NCI-H774 (cell line): ENCODE results near the gene COL27A1.

Source experiments
- DNase-seq: peaks from one replicate; lab custom pipeline; 2025; lab: John Stamatoyannopoulos, UW

Gene COL27A1

DNA sequence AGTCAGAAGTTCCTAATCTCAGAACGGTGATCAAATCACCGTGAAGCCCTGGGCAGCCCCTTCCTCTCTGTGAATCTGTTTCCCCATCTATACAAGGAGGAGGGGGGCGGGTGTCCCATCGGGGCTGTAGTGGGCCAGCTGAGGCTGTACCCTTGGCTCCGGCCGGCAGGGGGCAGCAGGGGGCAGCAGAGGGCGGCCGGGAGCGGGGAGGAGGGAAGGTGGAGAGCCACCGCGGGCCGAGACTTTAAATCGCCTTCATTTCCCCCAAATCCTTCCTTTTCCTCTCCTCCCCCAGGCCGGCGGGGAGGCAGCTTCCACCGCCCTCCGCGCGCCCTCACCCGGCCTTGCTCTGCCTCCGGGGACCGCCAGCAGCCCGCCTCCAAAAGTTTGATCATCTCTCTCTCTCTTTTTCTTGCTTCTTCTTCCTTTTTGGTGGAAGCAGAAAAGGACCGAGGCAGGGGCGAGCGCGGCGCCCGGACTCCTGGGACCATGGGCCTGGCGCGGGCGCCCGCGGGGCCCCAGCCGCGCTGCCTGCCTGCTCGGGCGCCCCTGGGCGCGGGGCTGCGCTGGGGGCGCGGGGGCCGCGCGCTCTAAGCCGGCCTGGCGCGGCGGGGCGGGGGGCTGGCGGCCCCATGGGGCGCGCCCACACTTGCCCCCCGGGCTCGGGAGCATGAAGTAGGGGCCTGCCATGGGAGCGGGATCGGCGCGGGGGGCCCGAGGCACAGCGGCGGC is at the start of gene COL27A1:
COL27A1 (plus strand) TSS at position 275 of the 732 bp plus-strand sequence; CDS start at position 689, 414 bp downstream.
- DNase-seq, result no peak

DNA sequence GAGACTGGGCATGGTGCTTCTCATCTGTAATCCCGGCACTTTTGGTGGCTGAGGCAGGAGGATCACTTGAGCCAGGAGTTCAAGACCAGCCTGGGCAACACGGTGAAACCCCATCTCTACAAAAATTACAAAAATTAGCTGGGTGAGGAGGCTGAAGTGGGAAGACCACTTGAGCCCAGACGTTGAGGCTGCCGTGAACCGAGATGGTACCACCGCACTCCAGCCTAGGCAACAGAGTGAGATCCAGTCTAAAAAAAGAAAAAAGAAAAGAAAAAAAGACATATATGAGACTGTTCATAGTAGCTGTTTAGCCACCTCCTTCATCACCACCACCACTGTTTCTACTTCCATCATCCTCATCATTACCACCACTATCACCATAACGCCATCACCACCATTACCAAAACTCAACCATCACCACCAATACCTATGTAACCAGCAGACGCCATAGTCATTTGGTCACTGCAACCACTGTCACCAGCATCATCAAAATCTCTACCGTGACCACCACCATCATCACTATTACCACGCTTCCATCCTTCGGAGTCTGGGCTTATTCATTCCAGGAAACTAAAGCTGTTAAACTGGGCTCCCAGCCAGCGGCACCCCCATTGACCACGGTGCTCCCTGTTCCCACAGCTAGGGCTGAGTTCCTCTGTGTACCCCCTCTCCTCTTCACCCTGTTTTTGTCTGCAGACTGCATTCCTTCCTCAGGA is 47.9 kb upstream of the COL27A1 start:
- no peak for DNase-seq

DNA sequence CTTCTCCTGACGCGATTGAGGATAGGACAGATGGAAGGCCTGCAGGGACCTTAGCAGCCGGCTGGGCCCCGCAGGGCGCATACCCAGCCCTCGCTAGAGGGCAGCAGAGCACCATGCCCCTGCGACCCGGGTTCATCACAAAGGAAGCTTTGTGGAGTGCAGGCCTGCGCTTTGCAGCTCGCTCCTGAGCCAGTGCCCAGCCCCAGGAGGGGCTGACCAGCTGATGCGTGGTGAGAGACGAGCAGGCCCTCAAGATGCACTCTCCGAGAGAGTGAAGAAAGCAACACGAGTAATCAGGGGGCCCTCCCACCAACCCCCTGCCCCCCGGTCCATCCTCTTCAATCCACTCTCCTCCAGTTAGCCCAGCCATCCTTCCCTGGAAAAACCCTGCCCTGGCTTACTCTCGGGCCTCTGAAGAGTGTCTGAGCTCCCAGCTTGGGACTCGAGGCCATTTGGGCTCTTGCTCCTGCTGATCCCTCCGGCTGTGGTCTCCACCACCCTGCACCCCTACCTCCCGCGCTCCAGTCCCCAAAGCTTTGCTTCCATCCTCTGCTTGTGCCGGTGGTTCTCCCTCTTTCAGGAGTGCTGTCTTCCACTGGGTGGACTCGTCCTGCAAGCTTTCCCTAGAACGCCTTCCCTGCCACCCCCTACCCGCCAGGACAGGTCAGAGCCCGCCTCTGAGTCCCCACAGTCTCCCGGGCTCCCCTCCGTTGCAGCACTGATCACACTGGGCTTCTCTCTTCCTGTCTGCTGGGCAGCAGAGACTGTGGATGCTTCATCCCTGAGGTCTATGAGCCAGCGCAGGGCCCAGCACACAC is 47.1 kb upstream of the COL27A1 start:
- peak; percentile 51 for DNase-seq

DNA sequence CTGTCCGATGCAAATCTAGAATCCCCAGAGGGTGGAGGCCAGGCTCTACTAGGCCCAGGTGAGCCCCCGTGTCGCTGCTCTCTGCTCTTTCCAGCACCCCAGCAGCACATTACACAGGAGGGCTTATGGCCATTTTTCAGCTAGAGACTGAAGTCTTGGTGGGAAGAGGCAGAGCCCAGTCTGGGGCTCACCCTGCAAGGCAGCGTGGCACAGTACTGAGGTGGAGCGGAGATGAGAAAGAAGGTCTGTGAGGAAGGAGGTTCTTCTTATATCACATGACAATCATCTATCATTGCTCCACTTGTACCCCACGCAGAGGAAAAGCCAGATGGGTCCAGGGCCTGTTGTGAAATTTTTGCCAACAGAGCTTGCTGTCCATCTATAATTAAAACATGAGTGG is 46.2 kb upstream of the COL27A1 start:
- DNase-seq, result no peak

DNA sequence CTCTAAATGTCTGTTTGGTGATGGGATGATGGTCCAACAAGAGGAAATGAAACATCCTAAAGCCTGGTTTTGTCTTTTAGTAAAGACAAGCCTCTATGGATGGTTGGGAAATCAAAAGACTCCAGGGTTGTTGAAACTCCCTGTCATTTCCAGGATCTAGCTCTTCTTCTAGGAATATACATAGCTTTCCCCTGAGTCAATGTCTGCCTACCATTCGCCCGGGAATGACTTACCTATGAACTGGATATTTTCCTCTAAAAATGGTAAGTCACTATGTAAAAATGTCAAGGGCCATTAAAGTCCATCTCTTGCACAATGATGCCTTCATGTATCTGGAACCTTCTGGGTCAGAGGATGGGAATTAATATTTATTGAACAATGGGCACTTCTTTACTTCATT is 45.2 kb upstream of the COL27A1 start:
- DNase-seq, result no peak

DNA sequence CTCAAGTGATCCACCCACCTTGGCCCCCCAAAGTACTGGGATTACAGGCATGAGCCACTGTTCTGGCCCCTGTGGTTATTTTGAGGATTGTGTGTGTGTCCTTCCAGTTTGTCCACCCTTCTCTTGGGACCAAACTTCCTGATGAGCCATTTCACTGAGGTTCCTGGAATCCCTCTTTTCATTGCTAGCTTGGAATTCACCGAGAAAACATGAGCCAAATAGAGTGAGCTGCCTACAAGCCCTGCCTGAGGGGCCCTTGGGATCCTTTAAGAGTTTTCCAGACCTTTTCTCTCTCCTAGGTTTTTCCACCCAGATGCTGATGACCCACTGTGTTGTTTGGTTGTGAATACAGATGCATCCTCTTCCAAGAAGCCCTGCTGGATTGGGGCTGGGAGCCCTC is 43.0 kb upstream of the COL27A1 start:
- DNase-seq, result no peak

DNA sequence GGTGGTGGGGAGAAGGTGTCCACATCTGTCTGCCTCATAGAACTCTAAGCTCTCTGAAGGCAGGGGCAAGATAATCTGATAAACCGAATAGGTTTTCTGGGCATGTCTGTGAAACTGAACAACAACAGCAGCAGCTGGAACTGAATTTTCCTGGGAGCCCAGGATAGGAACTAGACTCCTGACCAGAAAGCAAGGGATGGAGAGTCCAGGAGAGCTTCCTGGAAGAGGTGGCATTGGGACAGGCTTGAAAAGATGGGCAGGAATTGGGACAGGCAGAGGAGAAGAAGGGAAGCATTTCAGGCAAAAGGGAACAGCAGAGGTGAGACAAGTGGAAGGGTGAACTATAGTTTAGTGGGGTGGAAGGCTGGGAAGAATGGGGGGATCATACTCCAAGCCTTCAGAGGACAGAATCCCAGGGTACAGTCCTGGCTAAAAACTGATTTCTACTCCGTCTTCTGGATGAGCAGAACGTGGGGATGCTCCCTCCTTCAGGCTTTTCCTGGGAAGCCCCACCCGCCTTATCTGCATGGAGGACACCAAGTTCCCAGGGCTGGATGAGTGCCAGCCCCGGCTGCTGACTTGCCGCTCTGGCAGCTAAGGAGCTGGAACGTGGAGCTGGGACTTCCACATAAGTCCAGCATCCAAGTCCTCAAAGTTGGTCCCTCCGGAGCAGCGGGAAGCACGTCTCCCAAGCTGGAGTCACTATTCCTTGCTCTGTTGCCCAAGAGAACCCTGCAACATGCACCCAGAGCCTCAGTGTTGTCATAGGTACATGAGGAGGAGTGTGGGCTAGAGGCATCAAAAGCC is 42.4 kb upstream of the COL27A1 start:
- DNase-seq, result no peak

DNA sequence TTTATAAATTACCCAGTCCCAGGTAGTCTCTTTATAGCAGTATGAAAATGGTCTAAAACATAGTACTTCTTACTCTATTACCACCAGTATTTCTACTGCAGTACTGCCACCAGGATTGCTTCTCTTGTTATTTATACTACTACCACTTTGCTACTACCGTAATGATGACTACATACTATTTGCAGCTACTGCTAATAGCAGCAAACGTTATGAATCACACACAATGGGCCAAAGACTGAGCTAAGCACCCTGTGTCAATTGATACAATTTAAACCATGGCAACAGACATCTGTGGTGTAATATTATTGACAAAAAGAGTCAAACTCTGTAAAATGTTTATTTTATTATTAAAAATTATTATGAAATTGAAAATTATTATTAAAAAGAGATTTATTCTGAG is 41.0 kb upstream of the COL27A1 start:
- DNase-seq, result no peak

DNA sequence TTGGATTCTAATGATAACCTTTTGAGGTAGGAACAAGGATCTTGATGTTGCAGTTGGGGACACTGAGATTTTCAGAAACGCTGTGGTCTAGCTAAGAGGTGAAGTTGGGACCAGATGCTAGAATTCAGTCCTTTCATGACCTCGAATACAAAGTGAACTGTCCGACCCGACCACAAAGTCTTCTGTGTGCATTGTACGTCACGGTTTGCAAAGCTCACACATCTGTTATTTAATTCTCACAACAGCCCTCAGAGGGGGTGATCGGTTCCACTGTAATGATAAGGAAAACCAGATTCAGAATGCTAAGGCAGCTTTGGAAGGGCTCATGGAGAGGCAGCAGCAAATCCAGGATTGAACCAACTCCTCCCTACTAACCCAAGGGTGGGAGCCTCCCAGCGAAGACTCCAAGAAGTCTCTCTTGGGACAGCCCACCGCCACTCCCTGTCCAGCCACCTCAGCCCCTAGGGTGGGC is 39.6 kb upstream of the COL27A1 start:
- DNase-seq, result no peak

DNA sequence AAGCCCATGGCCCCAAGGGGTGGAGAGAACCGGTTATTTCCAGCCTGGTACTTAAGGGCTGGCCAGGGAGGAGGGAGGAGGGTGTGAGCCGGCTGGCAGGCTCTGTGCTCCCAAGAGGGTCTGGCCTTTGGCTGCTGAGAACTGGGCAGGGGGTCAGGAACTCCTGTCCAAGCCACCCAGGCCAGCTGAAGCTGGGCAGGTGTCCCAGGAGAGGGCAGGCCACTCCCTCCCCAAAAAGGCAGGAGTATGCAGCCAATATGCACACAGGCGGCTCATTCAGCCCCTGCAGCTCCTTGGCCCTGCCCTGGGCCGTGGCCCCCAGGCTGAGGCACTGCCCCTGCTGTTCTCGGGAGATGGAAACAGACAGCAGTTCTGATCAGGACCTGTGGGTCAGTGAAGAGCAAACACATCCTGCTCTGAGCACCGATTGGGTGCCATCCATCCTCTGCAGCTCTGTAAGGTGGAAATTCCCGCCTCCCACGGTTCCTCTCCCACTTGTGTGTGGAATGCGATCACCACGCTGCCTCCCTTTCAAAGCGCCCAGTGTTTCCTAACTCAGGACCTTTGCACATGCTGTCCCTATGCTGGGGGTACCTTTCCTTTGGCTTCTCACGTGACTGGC is 39.1 kb upstream of the COL27A1 start:
- DNase-seq, result no peak

DNA sequence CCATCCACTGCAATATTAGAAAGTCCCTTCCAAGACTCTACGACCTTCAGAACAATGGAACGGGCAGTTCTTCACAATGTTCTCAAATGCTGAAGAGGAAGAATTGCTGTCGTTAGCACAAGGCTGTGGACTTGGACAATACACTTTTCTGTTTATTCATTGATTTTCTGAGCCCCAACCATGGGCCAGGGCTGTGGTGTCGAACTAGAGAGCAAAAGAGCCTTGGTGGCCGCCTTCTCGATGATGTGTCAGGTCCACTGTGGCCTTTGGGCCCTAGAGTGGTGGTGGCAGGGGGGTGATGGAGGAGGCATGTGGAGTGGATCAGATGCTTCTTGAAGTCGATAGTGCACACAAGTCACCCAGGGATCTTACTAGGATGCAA is 37.7 kb upstream of the COL27A1 start:
- DNase-seq, result no peak

DNA sequence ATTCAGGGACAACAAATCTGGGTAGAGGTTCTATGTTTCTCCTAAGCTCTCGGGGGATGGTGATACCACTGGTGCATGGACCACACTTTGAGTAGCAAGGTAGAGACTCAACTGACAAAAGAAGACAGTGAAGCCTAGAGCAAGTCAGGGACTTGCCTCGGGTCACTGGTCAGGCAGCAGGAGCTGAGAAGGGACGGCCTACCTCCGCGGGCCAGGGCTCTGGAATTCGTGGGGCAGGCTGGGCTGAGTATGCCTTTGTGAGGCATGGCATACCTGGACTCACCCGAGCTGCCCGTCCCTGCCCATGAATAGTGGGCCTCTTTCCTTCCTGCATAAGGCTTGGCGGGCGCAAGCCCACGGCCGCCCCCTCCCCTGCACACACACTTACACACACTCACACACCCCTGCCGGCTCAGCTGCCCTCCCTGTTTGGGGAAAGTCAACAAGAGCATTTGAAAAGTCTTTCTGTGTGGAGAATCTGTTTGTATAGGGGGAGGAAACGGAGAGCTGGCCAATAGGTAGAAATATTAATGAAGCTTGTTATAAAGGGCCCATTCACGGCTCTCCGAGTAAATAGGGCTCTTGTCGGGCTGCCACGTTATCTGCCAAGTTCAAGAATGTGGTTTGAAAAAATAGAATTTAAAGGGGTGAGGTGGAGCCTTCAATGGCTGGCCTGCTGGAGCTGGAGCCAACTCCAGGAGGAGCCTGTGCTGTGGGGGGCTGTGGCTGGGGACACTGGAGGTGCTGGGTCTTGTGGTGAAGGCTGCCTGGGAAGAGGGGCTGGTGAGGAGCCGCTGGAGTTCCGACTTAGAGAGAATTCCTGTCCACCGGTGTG is 37.1 kb upstream of the COL27A1 start:
- peak; percentile 9 for DNase-seq

DNA sequence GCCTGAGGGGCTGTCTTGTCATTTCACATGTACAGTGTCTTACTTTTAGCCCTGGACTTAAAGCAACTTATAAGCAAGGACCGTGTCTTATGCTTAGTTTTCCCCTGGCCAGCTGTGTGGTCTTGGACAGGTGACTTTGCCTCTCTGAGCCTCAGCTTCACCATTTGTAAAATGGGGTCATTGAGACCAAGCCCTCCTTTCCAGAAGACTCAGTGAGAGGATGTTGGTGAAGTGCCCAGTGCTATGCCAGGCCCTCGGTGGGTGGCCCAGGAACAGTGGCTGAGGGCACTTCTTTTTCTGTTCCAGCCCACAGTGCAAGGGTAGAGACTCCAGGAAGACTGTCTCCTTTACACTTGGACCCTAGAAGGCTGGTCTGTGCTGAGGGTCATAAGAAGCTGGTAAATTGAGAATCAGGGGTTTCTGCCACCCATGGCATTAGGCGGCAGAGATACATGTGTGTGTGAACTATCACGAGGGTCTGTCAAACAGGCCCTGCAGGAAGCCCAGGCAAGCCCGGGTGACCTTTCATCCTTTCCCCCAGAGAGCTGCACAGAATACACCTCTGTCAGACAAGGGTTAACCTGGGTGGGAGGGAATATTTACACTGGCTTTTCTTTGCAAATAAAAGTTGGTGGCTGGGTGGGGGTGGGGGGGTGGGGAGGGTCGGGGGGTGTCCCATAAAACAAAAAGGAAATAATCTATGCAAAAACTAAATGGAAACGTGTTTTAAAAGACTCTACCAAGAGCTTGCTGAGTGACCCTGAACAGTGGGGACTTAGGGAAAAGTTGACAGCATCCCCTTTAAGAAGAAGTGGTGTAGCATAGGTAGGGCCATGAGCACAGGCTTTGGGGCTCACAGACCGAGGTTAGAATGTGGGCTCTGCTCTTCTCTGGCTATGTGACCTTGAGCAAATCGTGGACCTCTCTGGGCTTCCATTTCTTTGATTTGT is 35.8 kb upstream of the COL27A1 start:
- DNase-seq, result no peak

DNA sequence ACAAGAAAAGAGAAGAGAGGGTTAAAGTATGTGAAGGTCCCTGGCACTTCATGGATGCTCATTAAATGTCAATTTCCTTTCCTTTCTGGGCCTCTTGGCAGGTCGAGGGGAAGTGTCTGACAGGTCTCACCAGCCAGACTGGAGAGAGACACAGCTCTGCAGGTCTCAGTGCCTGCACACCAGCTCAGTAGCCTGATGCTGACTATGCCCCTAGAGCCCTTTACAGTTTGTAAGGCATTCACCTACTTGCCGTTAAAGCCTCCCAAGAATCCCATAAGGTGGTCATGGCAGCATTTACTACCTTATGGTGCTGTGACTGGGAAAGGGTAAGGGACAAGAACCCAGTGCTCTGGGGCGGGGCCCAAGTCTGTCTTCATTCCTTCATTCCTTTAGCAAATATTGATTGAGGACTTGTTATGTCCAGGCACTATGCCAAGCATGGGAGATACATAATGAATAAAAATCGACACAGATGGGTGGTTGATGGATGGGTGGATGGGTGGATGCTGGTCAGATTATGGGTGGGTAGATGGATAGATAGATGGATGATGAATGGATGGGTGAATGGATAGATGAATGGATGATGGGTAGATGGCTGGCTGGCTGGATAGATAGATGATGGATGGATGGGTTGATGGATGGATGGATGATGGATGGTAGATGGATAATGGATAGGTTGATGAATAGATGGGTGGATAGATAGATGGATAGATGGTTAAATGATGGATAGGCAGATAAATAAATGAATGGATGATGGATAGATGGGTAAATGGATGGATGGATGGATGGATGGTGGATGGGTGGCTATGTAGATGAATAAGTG is 34.9 kb upstream of the COL27A1 start:
- DNase-seq, result no peak

DNA sequence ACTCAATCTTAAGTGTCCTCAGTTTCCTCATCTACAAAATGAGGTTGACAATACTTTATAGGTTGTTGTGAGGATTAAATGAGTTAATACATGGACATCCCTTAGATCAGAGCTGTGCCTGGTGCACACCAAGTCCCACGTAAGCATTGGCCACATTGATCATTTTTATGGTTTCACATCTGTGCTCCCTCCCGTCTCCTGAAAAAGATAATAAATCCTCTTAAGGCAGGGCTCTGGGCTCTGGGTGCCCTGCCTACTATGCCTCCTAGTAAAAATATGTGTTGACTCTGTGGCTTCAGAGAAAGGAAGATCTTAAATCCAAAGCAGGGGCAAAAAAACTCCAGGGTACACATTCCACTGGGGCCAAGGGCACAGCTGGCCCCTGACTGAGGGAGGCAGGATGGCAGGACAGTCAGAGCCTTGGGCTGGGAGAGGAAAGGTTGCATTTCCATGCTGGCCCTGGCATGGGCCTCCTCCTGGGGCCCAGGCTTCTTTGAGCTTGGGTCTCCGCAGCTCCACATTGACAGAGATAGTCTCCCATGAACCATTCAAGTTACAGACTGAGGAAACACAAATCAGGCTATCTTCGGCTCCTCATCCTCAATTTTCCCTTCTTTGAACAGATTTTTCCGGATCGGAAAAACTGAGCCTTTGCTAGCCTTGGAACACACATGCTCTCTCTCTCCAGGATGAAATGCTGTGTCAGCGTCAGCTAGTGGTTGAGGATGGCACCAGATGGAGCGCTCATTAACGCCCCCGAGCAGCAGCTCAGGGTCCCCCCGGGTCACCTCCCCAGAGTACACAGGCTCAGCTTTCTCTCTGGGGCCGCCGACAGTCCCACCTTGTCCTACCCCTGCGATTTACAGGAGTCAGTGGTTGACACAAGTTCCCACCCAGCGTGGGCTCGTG is 33.9 kb upstream of the COL27A1 start:
- no peak for DNase-seq

DNA sequence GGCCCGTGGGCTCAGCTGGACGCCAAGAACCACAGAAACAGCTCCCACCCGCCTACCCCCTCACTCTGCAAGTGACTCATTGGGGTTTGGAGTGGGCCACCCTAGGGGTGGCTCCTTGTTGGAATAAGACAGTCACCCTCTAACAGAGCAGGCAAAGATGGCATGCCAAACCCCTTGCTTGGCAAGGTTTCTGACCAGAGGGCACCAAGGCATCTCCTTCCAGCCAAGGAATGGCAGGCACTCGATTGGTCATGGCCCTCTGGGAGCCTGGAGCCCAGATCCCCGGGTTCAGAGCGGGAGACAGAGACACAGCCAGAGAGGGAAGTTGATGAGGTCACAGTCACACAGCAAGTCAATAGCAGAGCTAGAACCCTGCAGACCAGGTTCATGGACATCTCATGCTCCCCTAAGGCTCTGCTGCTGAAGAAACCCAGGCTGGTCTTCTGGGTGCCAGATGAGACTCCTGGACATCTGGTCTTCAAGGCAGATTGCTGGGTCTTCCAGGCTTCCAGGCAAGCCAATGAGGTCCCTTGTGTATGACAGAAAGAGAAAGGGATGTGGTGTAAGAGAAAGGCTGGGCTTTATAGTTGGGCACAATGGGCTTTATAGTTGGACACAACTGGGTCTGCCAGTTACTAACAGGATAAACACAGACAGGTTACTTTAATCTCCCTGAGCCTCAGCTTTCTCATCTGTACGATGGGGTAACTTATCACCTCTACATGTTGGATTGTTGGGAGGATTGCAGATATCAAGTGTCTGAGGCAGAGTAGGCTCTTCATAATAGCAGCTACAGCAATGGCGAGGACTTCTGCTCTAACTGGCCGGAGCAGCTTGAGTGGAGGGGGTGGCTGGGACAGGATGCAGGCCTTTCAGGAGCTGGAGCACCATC is 33.0 kb upstream of the COL27A1 start:
- DNase-seq, result no peak
